T-cell (primary cell): ENCODE data around the gene SLC10A6. TPM values are rescaled to one million over a fixed set of nuclear protein-coding genes. Genes with fewer than 3 reads are reported as not detected.

Experiments used
- ATAC-seq, 4 experiments: fragments of 200-7000 bp in 3 of 4; fragments of 150-1000 bp in 1 of 4; cut with Tn5 transposase; replicated peaks in 1 of 4; 1 replicate in 3 of 4; 2 replicates in 1 of 4; pipeline ENCODE4 v1.10.0; 2021; ENCODE audit warnings: moderate library complexity in 3 of 4, mild to moderate bottlenecking in 2 of 4, moderate number of reproducible peaks in 1 of 4
- CTCF ChIA-PET, 2 donors: fragments of 300-600 bp; sonication (Branson Sonifier 250); formaldehyde crosslinking; loops; one replicate each; lab custom pipeline; 2022; ENCODE audit warnings: antibody characterized with exemption in 2 of 2; lab: Charles Lee
- POLR2A ChIA-PET, 2 donors: fragments of 300-600 bp; sonication (Branson Sonifier 250); formaldehyde crosslinking; loops; one replicate each; lab custom pipeline; 2022; ENCODE audit warnings: antibody characterized with exemption in 2 of 2; lab: Charles Lee
- DNase-seq, 35 experiments: peaks; one replicate each; pipeline versions ENCODE4 v3.0.0 to v3.0.0-alpha.2; 2013 to 2023
- H3K27ac ChIP-seq: one replicate; pipeline ENCODE4 v1.5.1; 2013; ENCODE audit warnings: low read length
- H3K27me3 ChIP-seq, 2 experiments: replicated peaks in 1 of 2; 1 replicate in 1 of 2; 2 replicates in 1 of 2; pipeline versions ENCODE4 v1.6.1 to v1.7.0; 2013; ENCODE audit warnings: low read length in 1 of 2, mixed read lengths in 1 of 2; ENCODE audit not compliant: control insufficient read depth in 2 of 2, insufficient read depth in 2 of 2; ENCODE audit errors: extremely low read depth in 1 of 2
- H3K36me3 ChIP-seq, 2 donors: 1 replicate in 1 of 2; 2 replicates in 1 of 2; pipeline versions ENCODE4 v1.6.1 to v1.7.0; 2013; ENCODE audit warnings: low read length in 1 of 2; ENCODE audit not compliant: control insufficient read depth in 2 of 2, insufficient read depth in 1 of 2; ENCODE audit errors: extremely low read depth in 1 of 2
- H3K4me1 ChIP-seq, 2 experiments: 1 replicate in 1 of 2; 2 replicates in 1 of 2; pipeline versions ENCODE4 v1.6.1 to v1.7.0; 2013; ENCODE audit warnings: low read length in 2 of 2, mixed read lengths in 1 of 2; ENCODE audit not compliant: insufficient read depth in 2 of 2, control insufficient read depth in 1 of 2; ENCODE audit errors: extremely low read depth in 1 of 2
- H3K4me3 ChIP-seq, 2 donors: 1 replicate in 1 of 2; 2 replicates in 1 of 2; pipeline versions ENCODE4 v1.5.1 to v1.7.0; 2013; ENCODE audit warnings: mild to moderate bottlenecking in 2 of 2, low read length in 1 of 2, moderate library complexity in 1 of 2; ENCODE audit not compliant: control insufficient read depth in 1 of 2; ENCODE audit errors: extremely low read depth in 1 of 2
- H3K9me3 ChIP-seq: 2 replicates; pipeline ENCODE4 v1.7.0; 2013
- H3K27ac Mint-ChIP-seq, 2 donors: one replicate each; pipeline ENCODE4 v1.8.0; 2020 to 2021; ENCODE audit warnings: mild to moderate bottlenecking in 2 of 2, mixed read lengths in 2 of 2
- H3K27me3 Mint-ChIP-seq, 2 donors: one replicate each; pipeline ENCODE4 v1.8.0; 2021 to 2022; ENCODE audit warnings: mixed read lengths in 2 of 2
- H3K36me3 Mint-ChIP-seq: one replicate; pipeline ENCODE4 v1.8.0; 2021; ENCODE audit warnings: mixed read lengths
- H3K4me1 Mint-ChIP-seq, 3 donors: one replicate each; pipeline ENCODE4 v1.8.0; 2020 to 2022; ENCODE audit warnings: mixed read lengths in 3 of 3, mild to moderate bottlenecking in 1 of 3
- H3K4me3 Mint-ChIP-seq, 3 donors: one replicate each; pipeline ENCODE4 v1.8.0; 2020 to 2022; ENCODE audit warnings: mild to moderate bottlenecking in 3 of 3, mixed read lengths in 3 of 3, moderate library complexity in 3 of 3
- H3K9me3 Mint-ChIP-seq, 3 donors: one replicate each; pipeline ENCODE4 v1.8.0; 2020 to 2022; ENCODE audit warnings: mixed read lengths in 3 of 3
- WGBS: methylation state at CpG from one replicate; pipeline ENCODE4 v1.1.5; 2013; ENCODE audit warnings: missing lambda C conversion rate; ENCODE audit not compliant: insufficient coverage; 5-methylcytosine and 5-hydroxymethylcytosine counted together
- total RNA-seq, 35 experiments: library from RNA in 6 of 35; stranded (reverse) in 6 of 35; fragments of 120-200 nt in 1 of 35; gene quantifications; one replicate each; pipeline versions ENCODE4 v1.2.1 to v1.2.4 and lab custom pipeline; 2013 to 2026

The SLC10A6 gene
- total RNA-seq, 5 donors from 2014 or later (not counting 1 experiment from before 2014, with no cell fraction given), result not detected

DNA sequence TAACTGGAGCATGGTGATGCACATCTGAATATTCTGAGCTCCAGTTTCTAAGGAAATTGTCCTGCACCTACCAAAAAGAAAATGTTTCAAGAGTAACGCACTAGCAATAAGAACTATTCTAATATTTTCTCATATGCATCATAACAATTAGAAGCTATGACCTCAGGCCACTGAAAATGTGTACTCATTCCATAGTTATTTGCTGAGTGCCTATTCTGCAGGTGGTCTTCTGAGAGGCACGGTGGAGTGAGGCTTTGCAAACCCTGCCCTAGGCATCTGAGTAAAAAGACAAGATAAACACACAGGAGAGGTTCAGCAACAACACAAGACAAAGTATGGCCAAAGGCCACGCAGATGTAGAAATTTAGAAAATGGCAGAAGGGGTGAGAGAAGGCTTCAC lies 23.7 kb downstream of the SLC10A6 start:
- no peaks in the 10 kb centered on the region for H3K36me3 Mint-ChIP-seq
- 82% methylated on average over 2 of the region's 3 CpGs for WGBS
- H3K27me3 ChIP-seq, result no peaks in the 10 kb centered on the region
- ChIA-PET CTCF (interaction anchor here (0.5 to 0.6 kb wide), 2 partner anchors 9 to 645 kb away, joined by 3 read pairs; no protein-coding TSS in a partner anchor), POLR2A (no interaction called here)
- no peaks in the 10 kb centered on the region for H3K36me3 ChIP-seq
- no peaks in the 10 kb centered on the region for H3K9me3 ChIP-seq
- H3K4me1 ChIP-seq, result no peaks in the 10 kb centered on the region
- peaks cover 0 to 3% (median 0%) of the 10 kb centered on the region in 3 donors for H3K9me3 Mint-ChIP-seq
- peaks cover 0 to 8% of the 10 kb centered on the region in 2 donors for H3K27me3 Mint-ChIP-seq
- H3K27ac ChIP-seq, result no peak overlapping the region
- ATAC-seq (no peak), DNase-seq (no peak)
- no peak overlapping the region for H3K27ac Mint-ChIP-seq
- no peaks in the 10 kb centered on the region for H3K4me1 Mint-ChIP-seq
- H3K4me3 Mint-ChIP-seq, result no peak overlapping the region
- H3K4me3 ChIP-seq, result no peak overlapping the region

GRCh38 chr4:86822136-86822535 lies 27.0 kb downstream of the SLC10A6 start:
- Histone ChIP-seq H3K27me3 (no peaks in the 10 kb centered on the region), H3K9me3 (no peaks in the 10 kb centered on the region), H3K4me1 (no peaks in the 10 kb centered on the region), H3K27ac (no peak overlapping the region), H3K4me3 (no peak overlapping the region), H3K36me3 (no peaks in the 10 kb centered on the region)
- H3K27me3 Mint-ChIP-seq, result peaks cover 0 to 3% of the 10 kb centered on the region in 2 donors
- no peaks in the 10 kb centered on the region for H3K36me3 Mint-ChIP-seq
- POLR2A ChIA-PET, result no interaction called here
- CTCF ChIA-PET, result no interaction called here
- 100% methylated on average over 1 of the region's 2 CpGs for WGBS
- ATAC-seq (no peak), DNase-seq (no peak)
- H3K4me1 Mint-ChIP-seq, result no peaks in the 10 kb centered on the region
- no peaks in the 10 kb centered on the region for H3K9me3 Mint-ChIP-seq
- no peak overlapping the region for H3K4me3 Mint-ChIP-seq
- no peak overlapping the region for H3K27ac Mint-ChIP-seq

GRCh38 chr4:86821151-86821550 lies 28.0 kb downstream of the SLC10A6 start:
- peaks cover 0 to 6% (median 0%) of the 10 kb centered on the region in 3 donors for H3K9me3 Mint-ChIP-seq

GRCh38 chr4:86819561-86819960 lies 29.6 kb downstream of the SLC10A6 start:
- ChIA-PET CTCF (interaction anchor here in 1 of 2 donors (0.7 kb wide), 1 partner anchor 13 kb away, joined by 3 read pairs; no protein-coding TSS in a partner anchor), POLR2A (no interaction called here)
- DNase-seq (no peak), ATAC-seq (no peak)
- H3K9me3 ChIP-seq, result no peaks in the 10 kb centered on the region
- 84% methylated on average over 5 of the region's 7 CpGs for WGBS
- H3K4me1 ChIP-seq, result no peaks in the 10 kb centered on the region
- no peaks in the 10 kb centered on the region for H3K4me1 Mint-ChIP-seq
- H3K36me3 ChIP-seq, result no peaks in the 10 kb centered on the region
- H3K4me3 Mint-ChIP-seq, result no peak overlapping the region
- H3K27me3 Mint-ChIP-seq, result no peaks in the 10 kb centered on the region
- no peak overlapping the region for H3K4me3 ChIP-seq
- H3K27me3 ChIP-seq, result no peaks in the 10 kb centered on the region
- no peak overlapping the region for H3K27ac ChIP-seq
- H3K27ac Mint-ChIP-seq, result no peak overlapping the region
- peaks cover 5 to 19% (median 6%) of the 10 kb centered on the region in 3 donors for H3K9me3 Mint-ChIP-seq
- no peaks in the 10 kb centered on the region for H3K36me3 Mint-ChIP-seq

More at GRCh38 chr4:86821151-86821550, 28.0 kb downstream of the SLC10A6 start:
- ChIA-PET CTCF (interaction anchor here in 1 of 2 donors (0.7 kb wide), 1 partner anchor 298 kb away, joined by 3 read pairs; no protein-coding TSS in a partner anchor), POLR2A (no interaction called here)
- H3K4me3 ChIP-seq, result no peak overlapping the region
- DNase-seq, result no peak
- Mint-ChIP-seq H3K27ac (no peak overlapping the region), H3K4me1 (no peaks in the 10 kb centered on the region), H3K27me3 (peaks cover 0 to 3% of the 10 kb centered on the region in 2 donors), H3K4me3 (no peak overlapping the region), H3K36me3 (no peaks in the 10 kb centered on the region)
- H3K27ac ChIP-seq, result no peak overlapping the region
- no peaks in the 10 kb centered on the region for H3K4me1 ChIP-seq
- no CpG with 5 or more reads among the region's 1 CpG for WGBS
- H3K36me3 ChIP-seq, result no peaks in the 10 kb centered on the region
- H3K9me3 ChIP-seq, result no peaks in the 10 kb centered on the region
- no peak for ATAC-seq
- no peaks in the 10 kb centered on the region for H3K27me3 ChIP-seq

GRCh38 chr4:86818841-86819240 lies 30.3 kb downstream of the SLC10A6 start:
- CTCF ChIA-PET, result no interaction called here
- no peak for DNase-seq
- no peak overlapping the region for H3K27ac Mint-ChIP-seq
- Histone ChIP-seq H3K27ac (no peak overlapping the region), H3K9me3 (no peaks in the 10 kb centered on the region), H3K4me1 (no peaks in the 10 kb centered on the region), H3K27me3 (no peaks in the 10 kb centered on the region), H3K4me3 (no peak overlapping the region), H3K36me3 (no peaks in the 10 kb centered on the region)
- POLR2A ChIA-PET, result no interaction called here
- WGBS, result 79% methylated on average over 2 of the region's 3 CpGs
- no peaks in the 10 kb centered on the region for H3K36me3 Mint-ChIP-seq
- ATAC-seq, result no peak
- no peaks in the 10 kb centered on the region for H3K27me3 Mint-ChIP-seq
- H3K4me1 Mint-ChIP-seq, result no peaks in the 10 kb centered on the region
- no peak overlapping the region for H3K4me3 Mint-ChIP-seq
- peaks cover 5 to 19% (median 6%) of the 10 kb centered on the region in 3 donors for H3K9me3 Mint-ChIP-seq

DNA sequence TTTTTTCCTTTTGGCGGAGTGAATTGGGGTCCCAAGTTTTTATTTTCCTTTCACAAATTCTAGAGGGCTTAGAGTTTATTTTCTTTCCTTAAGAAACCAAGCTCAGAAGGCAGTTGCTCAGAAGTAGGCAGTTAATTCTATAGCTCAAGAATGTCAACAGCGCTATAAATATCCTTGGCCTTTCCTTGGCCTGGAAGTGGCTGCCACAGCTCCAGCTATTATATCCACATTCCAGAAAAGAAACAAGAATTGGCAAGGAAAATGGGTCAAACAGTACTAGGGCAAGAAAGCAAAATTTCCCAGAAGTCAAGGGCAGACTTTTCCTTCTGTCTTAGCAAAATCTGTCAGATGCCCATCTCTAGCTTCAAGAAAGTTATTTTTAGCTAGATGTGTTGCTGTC lies 31.0 kb downstream of the SLC10A6 start:
- CTCF ChIA-PET, result no interaction called here
- WGBS, result no CpG with 5 or more reads among the region's 2 CpGs
- Mint-ChIP-seq H3K27me3 (no peaks in the 10 kb centered on the region), H3K9me3 (peaks cover 5 to 19% (median 6%) of the 10 kb centered on the region in 3 donors), H3K4me1 (no peaks in the 10 kb centered on the region), H3K27ac (no peak overlapping the region), H3K36me3 (no peaks in the 10 kb centered on the region), H3K4me3 (no peak overlapping the region)
- Histone ChIP-seq H3K36me3 (no peaks in the 10 kb centered on the region), H3K27me3 (no peaks in the 10 kb centered on the region), H3K4me3 (no peak overlapping the region), H3K9me3 (no peaks in the 10 kb centered on the region), H3K4me1 (no peaks in the 10 kb centered on the region), H3K27ac (no peak overlapping the region)
- POLR2A ChIA-PET, result no interaction called here
- no peak for DNase-seq
- no peak for ATAC-seq
